Breast epithelium (tissue), 3 donors: ENCODE results near the gene C6orf132.

Experiments
- POLR2A ChIP-seq: fragments of 450-650 bp; IDR thresholded peaks from one replicate; pipeline ENCODE4 v1.6.1; 2016; ENCODE audit warnings: antibody characterized with exemption, mild to moderate bottlenecking, moderate library complexity
- TF ChIP-seq, protein P1 (sequence below), 3 donors: fragments of 450-650 bp; IDR thresholded peaks; one replicate each; pipeline ENCODE4 v1.5.1; 2016 to 2017; ENCODE audit warnings: antibody characterized with exemption in 3 of 3, mild to moderate bottlenecking in 3 of 3, moderate library complexity in 3 of 3

- TF ChIP-seq POLR2A: no peak
- TF ChIP-seq, protein P1, sequence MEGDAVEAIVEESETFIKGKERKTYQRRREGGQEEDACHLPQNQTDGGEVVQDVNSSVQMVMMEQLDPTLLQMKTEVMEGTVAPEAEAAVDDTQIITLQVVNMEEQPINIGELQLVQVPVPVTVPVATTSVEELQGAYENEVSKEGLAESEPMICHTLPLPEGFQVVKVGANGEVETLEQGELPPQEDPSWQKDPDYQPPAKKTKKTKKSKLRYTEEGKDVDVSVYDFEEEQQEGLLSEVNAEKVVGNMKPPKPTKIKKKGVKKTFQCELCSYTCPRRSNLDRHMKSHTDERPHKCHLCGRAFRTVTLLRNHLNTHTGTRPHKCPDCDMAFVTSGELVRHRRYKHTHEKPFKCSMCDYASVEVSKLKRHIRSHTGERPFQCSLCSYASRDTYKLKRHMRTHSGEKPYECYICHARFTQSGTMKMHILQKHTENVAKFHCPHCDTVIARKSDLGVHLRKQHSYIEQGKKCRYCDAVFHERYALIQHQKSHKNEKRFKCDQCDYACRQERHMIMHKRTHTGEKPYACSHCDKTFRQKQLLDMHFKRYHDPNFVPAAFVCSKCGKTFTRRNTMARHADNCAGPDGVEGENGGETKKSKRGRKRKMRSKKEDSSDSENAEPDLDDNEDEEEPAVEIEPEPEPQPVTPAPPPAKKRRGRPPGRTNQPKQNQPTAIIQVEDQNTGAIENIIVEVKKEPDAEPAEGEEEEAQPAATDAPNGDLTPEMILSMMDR (IDR thresholded peaks at IDR 0.05): no peak
These were observed 73.4 kb downstream of the C6orf132 start for GRCh38 chr6:42068872-42069522.
